ENCODE measurements around the gene TST.

The TST gene

DNA sequence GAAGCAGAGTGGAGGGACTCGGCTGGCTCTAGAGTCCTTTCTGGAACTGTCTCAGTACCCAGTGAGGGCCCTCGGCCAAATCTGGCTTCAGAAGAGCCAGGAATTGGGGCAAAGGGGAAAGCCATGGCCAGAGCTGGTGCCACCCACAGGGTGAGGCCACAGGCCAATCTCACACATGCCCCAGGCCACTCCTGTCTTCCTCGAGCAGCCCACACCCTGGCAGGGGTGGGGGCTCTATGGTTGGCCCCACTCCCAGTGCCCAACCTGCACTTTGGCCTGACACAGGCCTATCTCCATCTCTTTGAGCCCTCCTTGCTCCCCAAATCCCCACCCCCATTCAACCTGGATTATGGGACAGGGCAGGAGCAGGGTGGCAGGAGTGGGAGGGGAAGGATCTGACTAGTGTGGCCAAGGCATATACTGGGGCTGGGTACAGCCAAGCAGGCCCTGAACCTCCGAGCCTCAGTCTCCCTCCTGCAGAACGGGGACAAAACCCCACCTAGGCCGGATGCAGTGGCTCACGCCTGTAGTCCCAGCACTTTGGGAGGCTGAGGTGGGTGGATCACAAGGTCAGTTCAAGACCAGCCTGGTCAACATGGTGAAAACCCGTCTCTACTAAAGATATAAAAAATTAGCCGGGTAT lies 6.9 kb downstream of the TST start:
- no peaks in the 10 kb centered on the region for H3K9me3 Mint-ChIP-seq
- no peak for DNase-seq
- H3K36me3 Mint-ChIP-seq (ENCODE audit: low read depth): no peaks in the 10 kb centered on the region
- no peak overlapping the region for H3K27ac Mint-ChIP-seq
- H3K4me3 Mint-ChIP-seq: no peak overlapping the region
- peaks cover 6% of the 10 kb centered on the region for H3K27me3 Mint-ChIP-seq (ENCODE audit: low read depth, poor library complexity)
- H3K4me1 Mint-ChIP-seq: peaks cover 30% of the 10 kb centered on the region
- TF ChIP-seq, protein P1, sequence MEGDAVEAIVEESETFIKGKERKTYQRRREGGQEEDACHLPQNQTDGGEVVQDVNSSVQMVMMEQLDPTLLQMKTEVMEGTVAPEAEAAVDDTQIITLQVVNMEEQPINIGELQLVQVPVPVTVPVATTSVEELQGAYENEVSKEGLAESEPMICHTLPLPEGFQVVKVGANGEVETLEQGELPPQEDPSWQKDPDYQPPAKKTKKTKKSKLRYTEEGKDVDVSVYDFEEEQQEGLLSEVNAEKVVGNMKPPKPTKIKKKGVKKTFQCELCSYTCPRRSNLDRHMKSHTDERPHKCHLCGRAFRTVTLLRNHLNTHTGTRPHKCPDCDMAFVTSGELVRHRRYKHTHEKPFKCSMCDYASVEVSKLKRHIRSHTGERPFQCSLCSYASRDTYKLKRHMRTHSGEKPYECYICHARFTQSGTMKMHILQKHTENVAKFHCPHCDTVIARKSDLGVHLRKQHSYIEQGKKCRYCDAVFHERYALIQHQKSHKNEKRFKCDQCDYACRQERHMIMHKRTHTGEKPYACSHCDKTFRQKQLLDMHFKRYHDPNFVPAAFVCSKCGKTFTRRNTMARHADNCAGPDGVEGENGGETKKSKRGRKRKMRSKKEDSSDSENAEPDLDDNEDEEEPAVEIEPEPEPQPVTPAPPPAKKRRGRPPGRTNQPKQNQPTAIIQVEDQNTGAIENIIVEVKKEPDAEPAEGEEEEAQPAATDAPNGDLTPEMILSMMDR (IDR thresholded peaks at IDR 0.05): no peak

DNA sequence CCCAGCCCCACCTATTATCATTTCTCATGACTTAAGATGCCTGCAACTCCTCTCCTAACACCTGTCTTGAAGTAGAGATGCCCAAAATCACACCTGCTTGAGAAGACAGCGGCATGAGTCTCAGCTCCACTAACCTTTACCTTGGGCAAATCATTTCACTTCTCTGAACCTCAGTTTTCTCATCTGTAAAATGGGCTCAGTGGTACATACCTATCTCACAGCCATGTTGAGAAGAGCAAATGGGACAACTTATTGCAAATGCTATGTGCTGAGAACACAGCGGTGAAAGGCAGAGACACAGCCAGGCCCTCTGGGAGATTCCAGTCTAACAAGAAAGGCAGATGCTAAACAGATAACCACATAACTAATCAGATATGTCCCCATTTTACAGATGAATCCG lies 7.8 kb downstream of the TST start:
- Mint-ChIP-seq H3K27ac (no peak overlapping the region), H3K4me3 (no peak overlapping the region), H3K9me3 (no peaks in the 10 kb centered on the region), H3K27me3 (ENCODE audit: low read depth, poor library complexity) (peaks cover 10% of the 10 kb centered on the region), H3K36me3 (ENCODE audit: low read depth) (no peaks in the 10 kb centered on the region), H3K4me1 (peaks cover 25% of the 10 kb centered on the region)
- TF ChIP-seq, protein P1 (IDR thresholded peaks at IDR 0.05): no peak
- DNase-seq: no peak

DNA sequence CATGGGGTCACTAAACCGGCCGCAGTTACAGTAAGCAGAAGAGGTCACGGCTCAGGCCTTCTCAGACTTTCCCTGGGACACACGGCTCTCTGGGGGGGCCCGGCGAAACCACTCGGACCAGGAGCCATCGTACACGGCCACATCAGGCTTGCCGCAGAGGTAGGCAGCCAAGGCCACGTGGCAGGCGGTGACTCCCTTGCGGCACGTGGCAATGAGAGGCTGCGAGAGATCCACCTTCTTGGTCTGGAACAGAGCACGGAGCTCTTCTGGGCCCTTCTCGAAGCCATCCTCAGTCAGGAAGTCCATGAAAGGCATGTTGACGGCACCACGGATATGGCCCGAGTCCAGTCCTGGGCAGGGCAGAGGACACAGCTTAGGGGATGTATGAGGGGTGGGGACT lies 8.3 kb downstream of the TST start:
- H3K4me3 Mint-ChIP-seq: no peak overlapping the region
- H3K9me3 Mint-ChIP-seq: no peaks in the 10 kb centered on the region
- no peak for DNase-seq
- H3K27ac Mint-ChIP-seq: peak overlapping the region; percentile 89
- no peaks in the 10 kb centered on the region for H3K36me3 Mint-ChIP-seq (ENCODE audit: low read depth)
- TF ChIP-seq, protein P1 (IDR thresholded peaks at IDR 0.05): no peak
- peaks cover 10% of the 10 kb centered on the region for H3K27me3 Mint-ChIP-seq (ENCODE audit: low read depth, poor library complexity)
- peaks cover 22% of the 10 kb centered on the region for H3K4me1 Mint-ChIP-seq

DNA sequence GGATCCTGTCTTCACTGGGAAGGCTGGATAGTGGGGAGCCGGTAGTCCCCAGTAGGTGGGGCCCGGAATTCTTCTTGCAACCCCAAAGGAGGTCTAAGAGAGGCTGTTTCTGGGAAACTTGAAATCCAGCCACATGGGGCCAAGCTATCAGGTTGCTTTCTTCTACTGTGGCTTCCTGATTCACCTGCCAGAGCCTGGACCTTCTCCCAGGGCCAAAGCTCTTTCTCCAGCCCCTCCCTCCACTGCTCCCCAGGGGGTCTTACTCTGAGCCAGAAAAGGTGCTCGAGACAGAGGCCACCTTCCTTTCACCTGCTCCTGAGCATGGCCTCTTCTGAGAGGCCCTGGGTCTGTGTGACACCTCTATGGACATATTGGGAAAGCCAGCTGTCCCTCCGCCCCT lies 9.1 kb downstream of the TST start:
- no peak overlapping the region for H3K4me3 Mint-ChIP-seq
- peaks cover 3% of the 10 kb centered on the region for H3K9me3 Mint-ChIP-seq
- H3K27ac Mint-ChIP-seq: no peak overlapping the region
- H3K27me3 Mint-ChIP-seq (ENCODE audit: low read depth, poor library complexity): peaks cover 8% of the 10 kb centered on the region
- no peaks in the 10 kb centered on the region for H3K36me3 Mint-ChIP-seq (ENCODE audit: low read depth)
- DNase-seq: no peak
- TF ChIP-seq, protein P1 (IDR thresholded peaks at IDR 0.05): no peak
- H3K4me1 Mint-ChIP-seq: peaks cover 18% of the 10 kb centered on the region

DNA sequence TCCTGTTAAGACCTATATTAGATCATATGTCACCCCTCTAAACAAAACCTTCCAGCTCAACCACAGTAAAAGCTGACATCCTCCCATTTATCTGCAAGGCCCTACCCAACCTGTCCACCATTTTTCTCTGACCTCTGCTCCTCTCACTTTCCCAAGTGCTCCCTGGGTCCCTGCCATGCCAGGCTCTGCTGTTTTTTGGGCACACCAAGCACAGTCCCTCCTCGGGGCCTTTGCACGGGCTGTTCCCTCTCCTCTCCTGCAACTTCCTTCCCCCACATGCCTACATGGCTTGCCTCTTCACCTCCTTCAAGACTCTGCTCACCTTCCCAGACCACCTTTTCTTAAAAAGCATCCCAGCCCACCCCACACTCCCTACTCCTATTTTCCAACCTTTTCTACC lies 9.8 kb downstream of the TST start:
- no peak overlapping the region for H3K4me3 Mint-ChIP-seq
- H3K9me3 Mint-ChIP-seq: peaks cover 3% of the 10 kb centered on the region
- TF ChIP-seq, protein P1 (IDR thresholded peaks at IDR 0.05): no peak
- H3K27ac Mint-ChIP-seq: no peak overlapping the region
- H3K27me3 Mint-ChIP-seq (ENCODE audit: low read depth, poor library complexity): peaks cover 8% of the 10 kb centered on the region
- no peak for DNase-seq
- peaks cover 14% of the 10 kb centered on the region for H3K4me1 Mint-ChIP-seq
- H3K36me3 Mint-ChIP-seq (ENCODE audit: low read depth): no peaks in the 10 kb centered on the region

DNA sequence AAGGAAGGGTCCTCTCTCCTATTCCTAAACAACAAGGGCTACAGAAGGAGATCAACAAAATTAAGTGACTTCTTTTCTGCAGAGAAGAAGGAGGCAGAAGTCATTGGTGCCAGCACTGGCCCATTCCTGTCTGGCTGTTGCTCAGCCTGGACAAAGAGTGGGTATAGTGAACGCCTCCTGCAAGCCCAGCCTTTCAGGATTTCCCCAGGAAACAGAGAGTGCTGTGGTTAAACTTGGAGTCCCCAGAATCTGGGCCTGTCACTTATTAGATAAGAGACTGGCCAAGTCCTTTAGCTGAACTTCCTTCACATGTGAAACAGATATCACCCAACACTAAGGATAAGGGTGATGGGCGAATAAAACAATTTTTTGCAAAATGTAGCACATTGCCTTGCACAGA lies 10.9 kb downstream of the TST start:
- no peak for DNase-seq
- Mint-ChIP-seq H3K27me3 (ENCODE audit: low read depth, poor library complexity) (peaks cover 13% of the 10 kb centered on the region), H3K27ac (no peak overlapping the region), H3K4me3 (no peak overlapping the region), H3K36me3 (ENCODE audit: low read depth) (no peaks in the 10 kb centered on the region), H3K9me3 (peaks cover 3% of the 10 kb centered on the region), H3K4me1 (peaks cover 21% of the 10 kb centered on the region)
- TF ChIP-seq, protein P1 (IDR thresholded peaks at IDR 0.05): no peak
